HL-60 (cell line): ENCODE results near the gene SLC2A9.

Experiments used
- DNase-seq, 2 experiments: peaks; one replicate each; pipeline ENCODE4 v3.0.0-alpha.2; 2010 to 2020; ENCODE audit warnings: low read depth in 1 of 2, low spot score in 1 of 2
- H3K27ac ChIP-seq: fragments of 250-450 bp; sonication (Bioruptor Pico); replicated peaks from 2 replicates; pipeline ENCODE4 v1.5.1; 2020; ENCODE audit warnings: mild to moderate bottlenecking, moderate library complexity
- H3K27me3 ChIP-seq: fragments of 250-450 bp; sonication (Bioruptor Pico); 2 replicates; pipeline ENCODE4 v1.5.1; 2021; ENCODE audit warnings: mild to moderate bottlenecking, moderate library complexity; ENCODE audit not compliant: insufficient read depth, poor library complexity, severe bottlenecking
- H3K4me3 ChIP-seq: replicated peaks from 2 replicates; pipeline ENCODE4 v1.5.1; 2011; ENCODE audit warnings: mild to moderate bottlenecking, control low read depth, low read length; ENCODE audit not compliant: insufficient read depth
- GABPA ChIP-seq: IDR thresholded peaks from 2 replicates; pipeline ENCODE4 v1.6.1; 2012; ENCODE audit warnings: low read depth
- POLR2AphosphoS5 ChIP-seq: IDR thresholded peaks from 2 replicates; pipeline ENCODE4 v1.6.1; 2012; ENCODE audit warnings: low read depth
- REST ChIP-seq: IDR thresholded peaks from 2 replicates; pipeline ENCODE4 v1.6.1; 2012; ENCODE audit warnings: low read depth; ENCODE audit not compliant: insufficient replicate concordance
- SPI1 ChIP-seq: IDR thresholded peaks from 2 replicates; pipeline ENCODE4 v1.6.1; 2012; ENCODE audit warnings: low read depth, mild to moderate bottlenecking, borderline replicate concordance
- TF ChIP-seq, protein P1 (sequence below): IDR thresholded peaks from one replicate; pipeline ENCODE4 v1.5.1; 2011; ENCODE audit warnings: low read length, control low read depth, inconsistent platforms; ENCODE audit not compliant: insufficient read depth

The SLC2A9 gene

GRCh38 chr4:9870165-9870790 lies 151.0 kb downstream of the SLC2A9 start:
- DNase-seq, result no peak
- Histone ChIP-seq H3K27me3 (no peaks in the 10 kb centered on the region), H3K4me3 (no peak overlapping the region), H3K27ac (no peak overlapping the region)
- TF ChIP-seq REST (no peak), SPI1 (no peak), POLR2AphosphoS5 (no peak), GABPA (no peak)
- TF ChIP-seq, protein P1, sequence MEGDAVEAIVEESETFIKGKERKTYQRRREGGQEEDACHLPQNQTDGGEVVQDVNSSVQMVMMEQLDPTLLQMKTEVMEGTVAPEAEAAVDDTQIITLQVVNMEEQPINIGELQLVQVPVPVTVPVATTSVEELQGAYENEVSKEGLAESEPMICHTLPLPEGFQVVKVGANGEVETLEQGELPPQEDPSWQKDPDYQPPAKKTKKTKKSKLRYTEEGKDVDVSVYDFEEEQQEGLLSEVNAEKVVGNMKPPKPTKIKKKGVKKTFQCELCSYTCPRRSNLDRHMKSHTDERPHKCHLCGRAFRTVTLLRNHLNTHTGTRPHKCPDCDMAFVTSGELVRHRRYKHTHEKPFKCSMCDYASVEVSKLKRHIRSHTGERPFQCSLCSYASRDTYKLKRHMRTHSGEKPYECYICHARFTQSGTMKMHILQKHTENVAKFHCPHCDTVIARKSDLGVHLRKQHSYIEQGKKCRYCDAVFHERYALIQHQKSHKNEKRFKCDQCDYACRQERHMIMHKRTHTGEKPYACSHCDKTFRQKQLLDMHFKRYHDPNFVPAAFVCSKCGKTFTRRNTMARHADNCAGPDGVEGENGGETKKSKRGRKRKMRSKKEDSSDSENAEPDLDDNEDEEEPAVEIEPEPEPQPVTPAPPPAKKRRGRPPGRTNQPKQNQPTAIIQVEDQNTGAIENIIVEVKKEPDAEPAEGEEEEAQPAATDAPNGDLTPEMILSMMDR, result no peak

DNA sequence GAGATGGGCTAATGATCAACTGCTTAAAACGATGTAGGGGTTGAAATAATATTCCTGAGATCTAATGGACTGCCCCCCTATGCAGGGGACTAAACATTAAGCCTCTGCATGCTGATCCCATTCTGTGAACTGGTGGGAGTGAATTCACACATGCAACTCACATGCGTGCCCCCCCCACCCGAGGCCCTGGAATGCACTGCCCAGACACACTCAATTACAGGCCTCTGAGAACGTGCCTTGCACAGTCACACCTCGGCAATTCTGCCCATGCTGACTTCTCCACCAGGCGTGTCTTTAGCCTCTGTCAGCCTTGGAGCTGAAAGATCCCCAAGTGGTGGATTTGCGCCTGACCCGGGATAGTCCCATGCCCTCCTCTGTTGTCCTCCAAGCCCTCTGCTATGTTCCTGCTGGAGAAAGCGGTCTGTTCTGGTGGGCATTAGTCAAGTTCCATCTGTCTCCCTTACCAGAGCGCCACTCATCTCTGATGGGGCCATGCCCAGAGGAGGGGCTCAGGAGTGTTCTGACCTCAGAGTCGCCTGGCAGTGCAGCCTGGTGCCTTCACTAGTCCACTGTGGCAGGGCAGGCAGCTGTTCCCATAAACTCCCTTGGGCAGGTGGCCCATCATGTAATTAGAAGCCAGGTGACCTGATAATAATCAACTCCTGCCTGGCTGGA lies 153.4 kb downstream of the SLC2A9 start:
- DNase-seq, result no peak
- H3K27me3 ChIP-seq, result no peaks in the 10 kb centered on the region
- H3K27ac ChIP-seq, result no peak overlapping the region
- TF ChIP-seq REST (no peak), SPI1 (no peak), POLR2AphosphoS5 (no peak), GABPA (no peak)
- TF ChIP-seq, protein P1, result no peak
- H3K4me3 ChIP-seq, result no peak overlapping the region

GRCh38 chr4:9866931-9867330 lies 154.4 kb downstream of the SLC2A9 start:
- DNase-seq, result no peak
- Histone ChIP-seq H3K4me3 (no peak overlapping the region), H3K27ac (no peak overlapping the region), H3K27me3 (no peaks in the 10 kb centered on the region)
- TF ChIP-seq, protein P1, result no peak
- TF ChIP-seq SPI1 (no peak), GABPA (no peak), POLR2AphosphoS5 (no peak), REST (no peak)
